ENCODE results near the gene IFIT5.
"Not testable (repeated sequence)": the region's sequence is repeated elsewhere in the genome, so short reads cannot be mapped to it uniquely, and the experiment has no call there.

The IFIT5 gene

GRCh38 chr10:89393898-89394297 is 20.5 kb upstream of the IFIT5 start:
- DNase-seq, result no peak

- DNase-seq, result no peak
Observed at GRCh38 chr10:89395141-89395540, 19.2 kb upstream of the IFIT5 start.

- no peak for DNase-seq
Observed at GRCh38 chr10:89398003-89398749, 16.2 kb upstream of the IFIT5 start.

GRCh38 chr10:89399956-89400355 is 14.4 kb upstream of the IFIT5 start:
- no peak for DNase-seq

- no peak for DNase-seq
Observed at GRCh38 chr10:89403043-89403442, 11.3 kb upstream of the IFIT5 start.

- DNase-seq, result no peak
Observed at GRCh38 chr10:89404104-89405047, 10.0 kb upstream of the IFIT5 start.

- DNase-seq, result not testable (repeated sequence)
Observed at GRCh38 chr10:89406178-89406577, 8.2 kb upstream of the IFIT5 start.

- DNase-seq, result not testable (repeated sequence)
Observed at GRCh38 chr10:89407792-89408191, 6.6 kb upstream of the IFIT5 start.

- not testable (repeated sequence) for DNase-seq
Observed at GRCh38 chr10:89409282-89409681, 5.1 kb upstream of the IFIT5 start.

GRCh38 chr10:89410551-89410950 is 3.8 kb upstream of the IFIT5 start:
- not testable (repeated sequence) for DNase-seq

GRCh38 chr10:89411135-89411534 is 3.2 kb upstream of the IFIT5 start:
- not testable (repeated sequence) for DNase-seq

GRCh38 chr10:89412276-89412675 is 2.1 kb upstream of the IFIT5 start:
- DNase-seq, result not testable (repeated sequence)

- DNase-seq, result no peak
Observed at GRCh38 chr10:89413398-89413912, 913 bp upstream of the IFIT5 start.

- DNase-seq, result no peak
Observed at GRCh38 chr10:89414879-89415821, 782 bp downstream of the IFIT5 start.

- DNase-seq, result no peak
Observed at GRCh38 chr10:89416465-89416864, 2.1 kb downstream of the IFIT5 start.

GRCh38 chr10:89419548-89419947 is 5.2 kb downstream of the IFIT5 start:
- no peak for DNase-seq

GRCh38 chr10:89421018-89421476 is 6.7 kb downstream of the IFIT5 start:
- no peak for DNase-seq

- no peak for DNase-seq
Observed at GRCh38 chr10:89425000-89425399, 10.6 kb downstream of the IFIT5 start.

GRCh38 chr10:89426230-89426868 is 12.0 kb downstream of the IFIT5 start:
- DNase-seq, result no peak

GRCh38 chr10:89427629-89428028 is 13.3 kb downstream of the IFIT5 start:
- no peak for DNase-seq

- no peak for DNase-seq
Observed at GRCh38 chr10:89428877-89429276, 14.5 kb downstream of the IFIT5 start.

GRCh38 chr10:89431977-89432376 is 17.6 kb downstream of the IFIT5 start:
- no peak for DNase-seq
